Vagina (tissue), 2 donors: ENCODE measurements around the gene E2F3. TPM values are rescaled to one million over a fixed set of nuclear protein-coding genes. Genes with fewer than 3 reads are reported as not detected.
A peak's percentile ranks its signal among the peaks of the same experiment; 100 is the strongest.

Source experiments
- DNase-seq, 2 donors: peaks; one replicate each; pipeline ENCODE4 v3.0.0-alpha.2; 2017; ENCODE audit errors: extremely low spot score in 2 of 2
- H3K27ac ChIP-seq: fragments of 200-600 bp; sonication (generic); one replicate; pipeline ENCODE4 v1.5.1; 2019
- H3K27me3 ChIP-seq: fragments of 200-600 bp; sonication (generic); one replicate; pipeline ENCODE4 v1.5.1; 2019
- H3K36me3 ChIP-seq, 2 donors: fragments of 200-600 bp; sonication (generic); one replicate each; pipeline ENCODE4 v1.5.1; 2017 to 2019
- H3K4me1 ChIP-seq: fragments of 200-600 bp; sonication (generic); one replicate; pipeline ENCODE4 v1.5.1; 2019
- H3K4me3 ChIP-seq, 2 donors: fragments of 200-600 bp; sonication (generic); 1 replicate in 1 of 2; 2 replicates in 1 of 2; pipeline ENCODE4 v1.5.1; 2016 to 2019
- H3K9me3 ChIP-seq: fragments of 200-600 bp; sonication (generic); one replicate; pipeline ENCODE4 v1.5.1; 2019
- CTCF ChIP-seq, 3 experiments: fragments of 450-650 bp in 2 of 3; fragments of 200-600 bp in 1 of 3; sonication (generic) in 1 of 3; IDR thresholded peaks; one replicate each; pipeline ENCODE4 v1.5.1; 2017 to 2019; ENCODE audit warnings: antibody characterized with exemption in 3 of 3, mild to moderate bottlenecking in 2 of 3, moderate library complexity in 2 of 3
- POLR2A ChIP-seq, 2 donors: fragments of 450-650 bp; IDR thresholded peaks; one replicate each; pipeline ENCODE4 v1.6.1; 2017; ENCODE audit warnings: antibody characterized with exemption in 2 of 2, mild to moderate bottlenecking in 2 of 2, moderate library complexity in 2 of 2
- POLR2AphosphoS5 ChIP-seq, 2 donors: sonication (generic); formaldehyde crosslinking; IDR thresholded peaks; one replicate each; pipeline ENCODE4 v1.9.0; 2017; ENCODE audit warnings: antibody characterized with exemption in 2 of 2, mild to moderate bottlenecking in 2 of 2, low read depth in 1 of 2; ENCODE audit not compliant: insufficient read depth in 1 of 2
- intact Hi-C: fragments of 100-400 bp; cut with DNase I; formaldehyde crosslinking; loops from one replicate; pipeline ENCODE4 v1.15.1; 2023
- total RNA-seq: library from RNA; depleted of rRNA; stranded (reverse); fragments of >200 nt; gene quantifications from one replicate; pipeline ENCODE4 v1.2.3, GENCODE V29; 2016

Gene E2F3
- total RNA-seq, 1 donor from 2014 or later = 4.4 TPM

DNA sequence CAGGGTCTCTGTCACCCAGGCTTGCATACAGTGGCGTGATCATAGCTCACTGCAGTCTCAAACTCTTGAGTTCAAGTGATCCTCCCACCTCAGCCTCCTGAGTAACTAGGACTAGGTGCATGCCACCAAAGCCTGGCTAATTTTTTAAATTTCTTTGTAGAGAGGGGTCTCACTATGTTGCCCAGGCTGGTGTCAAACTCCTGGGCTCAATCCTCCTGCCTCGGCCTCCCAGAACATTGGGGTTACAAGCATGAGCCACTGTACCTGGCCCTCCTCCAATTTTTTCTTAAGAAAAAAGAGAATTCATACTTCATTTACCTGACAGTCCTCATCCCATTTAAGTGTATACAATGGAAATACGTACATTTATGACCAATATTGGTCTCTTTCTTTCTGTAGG, 37.9 kb downstream of the E2F3 start:
- Histone ChIP-seq H3K4me1 (peaks cover 5% of the 10 kb centered on the region), H3K27me3 (no peaks in the 10 kb centered on the region), H3K27ac (no peak overlapping the region), H3K36me3 (no peaks in the 10 kb centered on the region), H3K4me3 (no peak overlapping the region), H3K9me3 (no peaks in the 10 kb centered on the region)
- TF ChIP-seq CTCF (IDR thresholded peaks at IDR 0.05) = no peak
- TF ChIP-seq POLR2AphosphoS5 (IDR thresholded peaks at IDR 0.05; ENCODE audit: insufficient read depth in 1 of 2, low read depth in 1 of 2) = no peak
- no peak for TF ChIP-seq POLR2A (IDR thresholded peaks at IDR 0.05)
- intact Hi-C loops = no loop called here
- no peak for DNase-seq

- intact Hi-C loops = no loop called here
- Histone ChIP-seq H3K4me1 (peaks cover 5% of the 10 kb centered on the region), H3K36me3 (no peaks in the 10 kb centered on the region), H3K9me3 (no peaks in the 10 kb centered on the region), H3K4me3 (no peak overlapping the region), H3K27ac (peak overlapping the region; percentile 44), H3K27me3 (no peaks in the 10 kb centered on the region)
- TF ChIP-seq CTCF (IDR thresholded peaks at IDR 0.05) (no peak), POLR2A (IDR thresholded peaks at IDR 0.05) (no peak), POLR2AphosphoS5 (IDR thresholded peaks at IDR 0.05; ENCODE audit: insufficient read depth in 1 of 2, low read depth in 1 of 2) (no peak)
- no peak for DNase-seq
Measured at GRCh38 chr6:20440296-20440695, 38.6 kb downstream of the E2F3 start.

DNA sequence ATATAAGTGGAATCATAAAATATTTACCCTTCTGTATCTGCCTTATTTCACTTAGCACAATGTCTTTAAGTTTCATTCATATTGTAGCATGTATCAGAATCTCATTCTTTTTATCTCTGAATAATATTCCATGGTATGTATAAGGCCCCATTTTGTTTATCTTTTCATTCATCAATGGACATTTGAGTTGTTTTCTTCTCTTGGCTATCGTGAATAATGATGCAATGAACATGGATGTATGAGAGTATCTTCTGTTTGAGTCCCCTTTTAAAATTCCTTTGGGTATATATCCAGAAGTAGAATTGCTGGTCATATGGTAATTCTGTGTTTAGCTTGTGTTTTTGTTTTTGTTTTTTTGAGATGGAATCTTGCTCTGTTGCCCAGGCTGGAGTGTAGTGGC, 39.6 kb downstream of the E2F3 start:
- TF ChIP-seq POLR2AphosphoS5 (IDR thresholded peaks at IDR 0.05; ENCODE audit: insufficient read depth in 1 of 2, low read depth in 1 of 2) = no peak
- TF ChIP-seq POLR2A (IDR thresholded peaks at IDR 0.05) = no peak
- no peak for TF ChIP-seq CTCF (IDR thresholded peaks at IDR 0.05)
- no peaks in the 10 kb centered on the region for H3K27me3 ChIP-seq
- H3K4me3 ChIP-seq = no peak overlapping the region
- no peaks in the 10 kb centered on the region for H3K9me3 ChIP-seq
- no peaks in the 10 kb centered on the region for H3K36me3 ChIP-seq
- intact Hi-C loops = no loop called here
- H3K27ac ChIP-seq = no peak overlapping the region
- no peak for DNase-seq
- peaks cover 5% of the 10 kb centered on the region for H3K4me1 ChIP-seq

GRCh38 chr6:20441921-20442320, 40.2 kb downstream of the E2F3 start:
- Histone ChIP-seq H3K4me1 (peaks cover 5% of the 10 kb centered on the region), H3K9me3 (no peaks in the 10 kb centered on the region), H3K27me3 (no peaks in the 10 kb centered on the region), H3K27ac (no peak overlapping the region), H3K4me3 (no peak overlapping the region), H3K36me3 (no peaks in the 10 kb centered on the region)
- intact Hi-C loops = loop anchor here (1.0 kb wide), 1 partner anchor 40 kb away; no protein-coding TSS in a partner anchor
- DNase-seq = no peak
- TF ChIP-seq POLR2AphosphoS5 (IDR thresholded peaks at IDR 0.05; ENCODE audit: insufficient read depth in 1 of 2, low read depth in 1 of 2) (no peak), POLR2A (IDR thresholded peaks at IDR 0.05) (no peak), CTCF (IDR thresholded peaks at IDR 0.05) (no peak)

GRCh38 chr6:20444786-20445271, 43.1 kb downstream of the E2F3 start:
- TF ChIP-seq POLR2A (IDR thresholded peaks at IDR 0.05) (no peak), POLR2AphosphoS5 (IDR thresholded peaks at IDR 0.05; ENCODE audit: insufficient read depth in 1 of 2, low read depth in 1 of 2) (no peak), CTCF (IDR thresholded peaks at IDR 0.05) (no peak)
- no peak for DNase-seq
- no peaks in the 10 kb centered on the region for H3K9me3 ChIP-seq

More at GRCh38 chr6:20444786-20445271, 43.1 kb downstream of the E2F3 start:
- Histone ChIP-seq H3K27ac (no peak overlapping the region), H3K4me1 (peaks cover 5% of the 10 kb centered on the region), H3K4me3 (no peak overlapping the region), H3K36me3 (no peaks in the 10 kb centered on the region), H3K27me3 (no peaks in the 10 kb centered on the region)
- intact Hi-C loops = no loop called here
